ENCODE measurements around the gene TPO. TPM values are rescaled to one million over a fixed set of nuclear protein-coding genes. Genes with fewer than 3 reads are reported as not detected.

TPO gene
- polyA plus RNA-seq, 3 donors from 2014 or later = not detected

DNA sequence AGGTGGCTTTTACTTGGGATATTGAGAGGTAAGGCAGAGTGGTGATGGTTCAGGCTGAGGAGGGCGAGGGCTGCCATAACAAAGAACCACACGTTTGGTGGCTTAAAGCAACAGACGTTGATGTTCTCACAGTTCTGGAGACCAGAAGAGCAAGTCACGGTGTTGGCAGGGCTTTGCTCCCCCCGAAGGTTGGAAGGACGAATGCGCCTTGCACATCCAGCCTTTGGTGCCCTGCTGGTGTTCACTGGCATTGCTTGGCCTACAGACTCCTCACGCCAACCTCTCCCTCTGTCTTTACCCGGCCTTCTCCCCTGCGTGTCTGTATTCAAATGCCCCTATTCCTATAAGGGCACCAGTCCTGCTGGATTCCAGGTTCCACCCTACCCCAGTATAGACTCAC is 125.4 kb downstream of the TPO start:
- Mint-ChIP-seq H3K36me3 (no peaks in the 10 kb centered on the region), H3K4me1 (no peaks in the 10 kb centered on the region), H3K27me3 (ENCODE audit: low read depth in 3 of 3) (peaks cover 0 to 5% (median 3%) of the 10 kb centered on the region in 3 donors), H3K9me3 (no peaks in the 10 kb centered on the region), H3K4me3 (no peak overlapping the region), H3K27ac (no peak overlapping the region)
- no peak for DNase-seq

GRCh38 chr2:1539441-1539840 is 126.2 kb downstream of the TPO start:
- no peak for DNase-seq
- H3K9me3 Mint-ChIP-seq = no peaks in the 10 kb centered on the region
- H3K27ac Mint-ChIP-seq = no peak overlapping the region
- peaks cover 1 to 5% (median 3%) of the 10 kb centered on the region in 3 donors for H3K27me3 Mint-ChIP-seq (ENCODE audit: low read depth in 3 of 3)
- no peak overlapping the region for H3K4me3 Mint-ChIP-seq
- H3K36me3 Mint-ChIP-seq = no peaks in the 10 kb centered on the region
- H3K4me1 Mint-ChIP-seq = no peaks in the 10 kb centered on the region

GRCh38 chr2:1539973-1540372 is 126.7 kb downstream of the TPO start:
- DNase-seq = no peak
- Mint-ChIP-seq H3K9me3 (no peaks in the 10 kb centered on the region), H3K27ac (no peak overlapping the region), H3K4me3 (no peak overlapping the region), H3K4me1 (no peaks in the 10 kb centered on the region), H3K36me3 (no peaks in the 10 kb centered on the region), H3K27me3 (ENCODE audit: low read depth in 3 of 3) (peaks cover 1 to 5% (median 3%) of the 10 kb centered on the region in 3 donors)

- Mint-ChIP-seq H3K4me1 (no peaks in the 10 kb centered on the region), H3K27ac (no peak overlapping the region), H3K27me3 (ENCODE audit: low read depth in 3 of 3) (peaks cover 1 to 5% (median 3%) of the 10 kb centered on the region in 3 donors), H3K36me3 (no peaks in the 10 kb centered on the region), H3K4me3 (no peak overlapping the region), H3K9me3 (no peaks in the 10 kb centered on the region)
- DNase-seq = no peak
These were observed 127.2 kb downstream of the TPO start for GRCh38 chr2:1540481-1540880.

GRCh38 chr2:1541040-1541439 is 127.8 kb downstream of the TPO start:
- H3K9me3 Mint-ChIP-seq = no peaks in the 10 kb centered on the region
- DNase-seq = no peak
- H3K4me1 Mint-ChIP-seq = no peaks in the 10 kb centered on the region
- no peaks in the 10 kb centered on the region for H3K36me3 Mint-ChIP-seq
- H3K27ac Mint-ChIP-seq = no peak overlapping the region
- no peak overlapping the region for H3K4me3 Mint-ChIP-seq
- H3K27me3 Mint-ChIP-seq (ENCODE audit: low read depth in 3 of 3) = peaks cover 1 to 5% (median 3%) of the 10 kb centered on the region in 3 donors

- Mint-ChIP-seq H3K27ac (no peak overlapping the region), H3K4me3 (no peak overlapping the region), H3K9me3 (no peaks in the 10 kb centered on the region), H3K27me3 (ENCODE audit: low read depth in 3 of 3) (peaks cover 1 to 8% (median 3%) of the 10 kb centered on the region in 3 donors), H3K4me1 (peaks cover 0 to 3% of the 10 kb centered on the region in 2 donors), H3K36me3 (no peaks in the 10 kb centered on the region)
- DNase-seq = no peak
These were observed 128.7 kb downstream of the TPO start for GRCh38 chr2:1541819-1542475.

- no peak for DNase-seq
- Mint-ChIP-seq H3K4me1 (peaks cover 7 to 9% of the 10 kb centered on the region in 2 donors), H3K9me3 (no peaks in the 10 kb centered on the region), H3K4me3 (no peak overlapping the region), H3K27ac (no peak overlapping the region), H3K27me3 (ENCODE audit: low read depth in 3 of 3) (peaks cover 3 to 10% (median 3%) of the 10 kb centered on the region in 3 donors), H3K36me3 (no peaks in the 10 kb centered on the region)
These were observed 129.7 kb downstream of the TPO start for GRCh38 chr2:1542971-1543370.

GRCh38 chr2:1543776-1544477 is 130.7 kb downstream of the TPO start:
- H3K4me1 Mint-ChIP-seq = peaks cover 10% of the 10 kb centered on the region in 2 donors
- no peak overlapping the region for H3K27ac Mint-ChIP-seq
- no peak overlapping the region for H3K4me3 Mint-ChIP-seq
- no peaks in the 10 kb centered on the region for H3K9me3 Mint-ChIP-seq
- peaks cover 3 to 9% (median 3%) of the 10 kb centered on the region in 3 donors for H3K27me3 Mint-ChIP-seq (ENCODE audit: low read depth in 3 of 3)
- DNase-seq = no peak
- no peaks in the 10 kb centered on the region for H3K36me3 Mint-ChIP-seq

DNA sequence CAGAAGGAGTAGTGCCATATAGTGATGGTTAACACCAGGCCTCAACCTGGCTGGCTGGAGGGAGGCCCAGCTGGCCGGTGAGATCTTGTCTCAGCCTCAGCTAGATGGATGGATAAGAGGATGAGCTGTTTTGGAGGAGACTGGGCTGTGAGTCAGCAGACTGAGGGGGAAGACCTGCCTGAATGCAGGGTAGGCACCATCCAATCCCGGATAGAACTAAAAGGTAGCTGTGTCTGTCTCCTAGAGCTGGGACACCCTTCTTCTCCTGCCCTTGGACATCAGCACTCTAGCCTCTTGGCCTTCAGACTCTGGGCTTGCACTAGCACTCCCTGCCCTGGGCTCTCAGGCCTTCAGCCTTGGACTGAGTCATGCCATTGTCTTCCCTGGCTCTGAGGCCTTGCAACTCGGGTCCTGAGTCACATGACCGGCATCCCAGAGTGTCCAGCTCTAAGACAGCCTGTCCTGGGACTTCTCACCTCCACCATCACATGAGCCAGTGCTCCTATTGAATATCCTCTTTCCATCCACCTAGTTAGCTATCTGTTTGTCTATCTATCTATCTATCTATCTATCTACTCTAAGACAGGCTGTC is 131.3 kb downstream of the TPO start:
- H3K4me3 Mint-ChIP-seq = no peak overlapping the region
- H3K4me1 Mint-ChIP-seq = peaks cover 10% of the 10 kb centered on the region in 2 donors
- H3K27me3 Mint-ChIP-seq (ENCODE audit: low read depth in 3 of 3) = peaks cover 3 to 6% (median 3%) of the 10 kb centered on the region in 3 donors
- no peaks in the 10 kb centered on the region for H3K9me3 Mint-ChIP-seq
- DNase-seq = no peak
- H3K27ac Mint-ChIP-seq = no peak overlapping the region
- no peaks in the 10 kb centered on the region for H3K36me3 Mint-ChIP-seq

GRCh38 chr2:1546023-1546591 is 132.8 kb downstream of the TPO start:
- no peak for DNase-seq
- Mint-ChIP-seq H3K9me3 (no peaks in the 10 kb centered on the region), H3K27ac (peak overlapping the region in 2 of 6 donors; percentile 22 to 38)

GRCh38 chr2:1546901-1547300 is 133.6 kb downstream of the TPO start:
- DNase-seq = no peak
- Mint-ChIP-seq H3K36me3 (no peaks in the 10 kb centered on the region), H3K27ac (no peak overlapping the region), H3K27me3 (ENCODE audit: low read depth in 3 of 3) (peaks cover 0 to 8% (median 3%) of the 10 kb centered on the region in 3 donors), H3K4me3 (no peak overlapping the region), H3K9me3 (no peaks in the 10 kb centered on the region), H3K4me1 (peaks cover 10 to 15% of the 10 kb centered on the region in 2 donors)

More at GRCh38 chr2:1546023-1546591, 132.8 kb downstream of the TPO start:
- Mint-ChIP-seq H3K4me3 (peak overlapping the region in 1 of 5 donors; percentile 31), H3K4me1 (peaks cover 10 to 14% of the 10 kb centered on the region in 2 donors), H3K27me3 (ENCODE audit: low read depth in 3 of 3) (peaks cover 0 to 5% (median 3%) of the 10 kb centered on the region in 3 donors), H3K36me3 (no peaks in the 10 kb centered on the region)

DNA sequence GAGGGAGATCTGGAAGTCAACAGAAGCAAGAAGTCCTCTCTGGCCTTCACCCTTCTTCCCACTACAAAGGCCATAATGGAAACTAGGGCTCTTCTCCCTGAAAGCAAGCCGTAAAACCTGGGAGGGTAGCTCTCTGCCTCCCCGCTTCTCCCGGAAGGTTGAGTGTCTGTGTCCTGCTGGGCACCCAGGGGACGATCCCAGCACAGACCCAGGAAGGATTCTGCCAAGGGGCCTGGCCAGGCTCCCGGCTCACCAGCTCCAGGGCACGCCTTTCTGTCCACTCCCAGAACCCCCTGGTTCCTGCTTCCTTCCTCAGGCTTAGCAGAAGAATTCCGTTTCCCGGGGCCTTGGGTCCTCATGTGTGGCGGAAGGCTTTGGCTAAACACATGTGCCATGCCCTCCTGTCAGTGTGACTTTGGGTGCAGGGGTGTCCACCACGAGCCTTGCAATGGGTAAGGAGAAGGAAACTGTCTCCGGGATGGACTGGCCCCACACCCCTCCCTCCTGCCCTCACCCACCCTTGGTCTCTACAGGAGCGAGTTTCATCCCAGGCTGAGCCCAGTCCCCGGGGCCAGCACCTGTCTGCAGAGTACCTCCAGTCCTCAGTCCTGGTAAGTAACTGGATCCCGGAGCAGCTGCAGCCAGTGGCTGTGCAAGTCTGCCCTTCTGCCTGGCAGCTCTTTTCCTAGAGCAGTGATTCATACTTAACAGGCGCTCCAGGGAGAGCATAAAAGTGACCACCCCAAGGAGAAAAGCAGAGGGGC is 135.8 kb downstream of the TPO start:
- Mint-ChIP-seq H3K9me3 (no peaks in the 10 kb centered on the region), H3K27ac (no peak overlapping the region), H3K27me3 (ENCODE audit: low read depth in 3 of 3) (peaks cover 0 to 9% (median 3%) of the 10 kb centered on the region in 3 donors), H3K36me3 (no peaks in the 10 kb centered on the region), H3K4me1 (peaks cover 16 to 25% of the 10 kb centered on the region in 2 donors), H3K4me3 (no peak overlapping the region)
- DNase-seq = no peak

- Mint-ChIP-seq H3K4me3 (no peak overlapping the region), H3K27me3 (ENCODE audit: low read depth in 3 of 3) (peaks cover 0 to 9% (median 1%) of the 10 kb centered on the region in 3 donors), H3K9me3 (no peaks in the 10 kb centered on the region), H3K27ac (no peak overlapping the region), H3K4me1 (peaks cover 21 to 27% of the 10 kb centered on the region in 2 donors), H3K36me3 (no peaks in the 10 kb centered on the region)
- DNase-seq = no peak
These were observed 136.8 kb downstream of the TPO start for GRCh38 chr2:1550076-1550475.
